SKM-1 treated with dmso at 0.1 percent for 144 hours (cell line): Measurements from ENCODE around the gene ZNF224.

ENCODE experiments used
- DNase-seq: peaks from one replicate; lab custom pipeline; 2025; ENCODE audit not compliant: unreplicated experiment; lab: John Stamatoyannopoulos, UW

Gene ZNF224

DNA sequence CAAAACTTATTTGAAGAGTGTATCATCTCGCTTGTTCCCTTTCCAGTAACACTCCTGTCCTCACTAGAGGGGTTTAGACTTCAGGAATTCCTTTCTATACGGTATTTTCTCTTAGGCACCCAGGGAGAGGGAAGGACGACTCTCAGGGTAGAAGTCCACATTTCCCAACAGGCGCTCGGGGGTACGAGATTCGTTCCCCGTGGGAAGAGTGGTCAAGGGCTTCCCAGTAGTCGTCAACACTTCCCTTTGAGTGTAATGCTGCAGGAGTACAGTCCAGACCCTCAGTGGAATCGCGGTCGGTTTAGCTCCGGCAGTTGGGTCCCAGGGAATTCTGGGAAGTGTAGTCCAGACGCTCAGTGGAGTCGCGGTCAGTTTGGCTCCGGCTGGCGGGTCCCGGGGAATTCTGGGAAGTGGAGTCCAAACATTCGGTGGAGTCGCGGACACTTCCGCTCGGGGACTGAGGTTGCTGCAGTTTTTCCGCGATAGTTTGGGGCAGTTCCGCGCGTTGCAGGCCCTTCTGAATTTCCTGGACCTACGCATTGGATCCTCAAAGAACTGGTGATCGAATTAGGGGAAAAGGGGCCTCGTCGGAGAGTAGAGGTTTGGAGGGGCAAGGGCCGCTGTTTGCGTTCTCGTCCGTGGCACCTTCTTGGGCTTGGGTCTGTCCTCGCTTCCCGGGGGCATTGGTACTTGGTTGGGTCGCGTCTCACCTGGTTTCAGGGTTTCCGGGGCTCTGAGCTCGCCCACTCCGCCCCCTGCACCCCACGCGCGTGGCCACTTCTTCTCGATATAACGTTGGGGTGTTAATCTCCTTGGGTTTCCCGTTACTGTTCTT, at the start of gene ZNF224:
Gene ZNF224, plus strand, starts transcription at position 431 of the 835 bp plus-strand sequence. CDS start 3,513 bp downstream, outside the sequence.
- peak; percentile 62 for DNase-seq

DNA sequence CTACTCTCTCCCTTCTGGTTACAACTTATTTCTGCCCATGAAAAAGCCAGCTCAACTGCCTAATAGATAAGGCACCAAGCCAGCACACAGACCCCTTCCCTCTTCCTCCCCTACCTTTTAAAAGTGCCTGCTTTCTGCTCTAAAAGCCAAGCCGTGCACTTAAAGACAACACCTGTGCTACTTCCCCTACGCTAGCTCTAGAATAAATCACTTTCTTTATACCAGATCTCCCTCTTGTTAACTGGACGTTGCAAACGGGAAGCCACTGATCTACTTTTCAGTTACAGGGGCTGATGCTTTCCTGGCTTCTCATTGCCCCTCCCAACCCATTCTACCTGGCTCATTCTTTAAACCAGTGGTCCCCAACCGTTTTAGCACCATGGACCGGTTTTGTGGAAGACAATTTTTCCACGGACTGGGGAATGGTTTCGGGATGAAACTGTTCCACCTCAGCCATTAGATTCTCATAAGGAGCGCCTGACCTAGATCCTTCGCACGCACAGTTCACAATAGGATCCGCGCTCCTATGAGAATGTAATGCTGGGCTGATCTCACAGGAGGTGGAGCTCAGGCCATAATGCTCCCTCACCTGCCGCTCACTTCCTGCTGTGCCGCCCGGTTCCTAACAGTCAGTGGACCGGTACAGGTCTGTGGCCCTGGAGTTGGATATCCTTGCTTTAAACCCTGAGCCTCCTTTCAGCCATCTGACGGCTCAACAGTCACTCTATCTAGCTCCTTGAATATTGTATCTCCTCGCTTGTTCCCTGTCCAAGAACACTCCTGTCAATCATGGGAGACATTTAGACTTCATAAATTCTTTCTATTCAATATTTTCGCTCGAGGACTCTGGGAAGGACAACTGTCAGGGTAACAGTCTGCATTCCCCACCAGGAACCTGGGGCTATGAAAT, 43.2 kb upstream of the ZNF224 start:
- no peak for DNase-seq

DNA sequence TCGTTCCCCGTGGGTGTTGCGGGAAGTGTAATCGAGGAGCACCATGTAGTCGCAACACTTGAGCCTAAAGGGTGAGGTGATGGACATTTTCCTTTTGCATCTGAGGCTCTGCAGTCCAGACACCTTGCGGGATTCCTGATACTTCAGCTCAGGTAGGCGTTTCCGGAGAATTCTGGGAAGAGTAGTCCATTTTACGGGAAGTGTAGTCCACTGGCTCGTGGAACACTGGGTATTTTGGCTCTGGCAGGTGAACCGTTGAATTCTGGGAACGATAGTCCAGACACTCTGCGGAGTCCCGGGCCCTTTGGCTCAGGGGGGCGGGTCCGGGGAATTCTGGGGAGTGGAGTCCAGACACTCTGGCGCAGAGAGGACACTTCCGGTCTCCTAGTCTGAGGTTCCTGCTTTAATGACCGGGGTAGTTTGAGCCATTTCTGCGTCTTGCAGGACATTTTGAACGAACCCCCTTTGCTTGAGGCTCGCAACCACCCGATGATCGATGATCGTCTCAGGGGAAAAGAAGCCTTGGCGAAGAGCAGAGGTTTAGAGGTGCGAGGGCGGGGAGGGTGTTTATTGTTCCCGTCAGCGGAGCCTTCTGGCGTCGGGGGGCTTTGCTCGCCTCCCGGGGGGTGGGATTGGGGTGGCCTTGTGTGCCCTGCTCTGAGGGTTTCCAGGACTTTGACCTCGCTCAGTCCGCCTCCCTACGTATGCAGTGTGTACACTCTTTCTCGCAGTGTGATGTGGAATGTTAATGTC, 42.3 kb upstream of the ZNF224 start, which contains the start of gene ZNF223:
Gene ZNF223, plus strand, starts transcription at position 387 of the 753 bp plus-strand sequence. CDS start 3,141 bp downstream, outside the sequence.
- peak; percentile 27 for DNase-seq

DNA sequence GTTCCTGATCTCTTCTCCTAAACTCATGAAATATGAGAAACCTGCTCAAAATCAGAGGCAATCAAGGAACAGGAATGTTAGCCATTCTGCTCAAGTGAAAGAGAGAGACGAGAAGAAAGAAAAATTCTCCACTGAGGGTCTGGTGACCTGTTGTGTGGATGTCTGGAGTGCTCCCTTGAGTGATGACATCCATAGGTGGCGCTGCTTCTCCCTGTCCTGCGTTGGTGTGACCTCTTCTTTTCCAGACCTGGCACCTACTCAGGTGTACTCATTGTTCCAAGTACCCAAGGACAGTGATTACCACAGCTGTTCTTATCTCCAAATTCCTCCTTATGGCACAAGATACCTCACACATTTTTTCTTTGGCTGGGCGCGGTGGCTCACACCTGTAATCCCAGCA, 38.3 kb upstream of the ZNF224 start:
- DNase-seq: no peak

DNA sequence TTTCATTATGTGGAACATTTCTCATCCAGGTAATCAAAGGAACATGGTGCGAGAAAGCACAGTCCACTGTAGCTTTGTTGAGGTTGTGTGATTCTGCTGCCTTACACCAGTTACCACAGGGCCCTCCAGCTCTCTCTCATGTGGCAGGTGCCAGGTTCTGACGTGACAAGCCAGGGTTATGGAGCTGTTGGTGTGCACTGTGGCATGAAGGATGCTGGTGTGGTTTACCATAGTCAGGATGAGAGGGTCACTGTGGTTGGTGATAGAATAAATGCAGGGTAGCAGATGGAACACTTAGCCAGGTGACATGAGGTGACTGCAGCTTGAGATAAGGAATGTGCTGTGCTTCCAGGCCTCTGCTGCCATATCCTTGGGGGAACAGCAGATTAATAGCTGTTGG, 34.9 kb upstream of the ZNF224 start:
- DNase-seq: no peak

DNA sequence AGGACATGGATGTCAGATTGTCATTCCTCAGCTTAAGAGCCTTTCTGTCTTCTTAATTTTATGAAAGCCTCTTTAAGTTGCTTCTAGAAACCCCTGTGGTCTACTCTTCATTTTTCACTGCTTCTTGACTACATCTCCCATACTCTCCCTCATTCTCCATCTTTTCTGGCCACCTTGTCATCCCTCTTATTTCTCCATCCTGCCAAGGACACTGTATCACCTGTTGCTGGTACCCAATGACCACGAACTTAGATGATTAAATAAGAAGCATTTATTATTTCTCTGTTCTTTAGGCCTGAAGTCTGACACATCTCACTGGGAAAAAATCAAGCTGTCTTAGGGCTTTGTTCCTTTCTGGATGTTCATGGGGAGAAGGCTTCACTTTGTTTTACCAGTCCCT, 33.1 kb upstream of the ZNF224 start:
- no peak for DNase-seq

DNA sequence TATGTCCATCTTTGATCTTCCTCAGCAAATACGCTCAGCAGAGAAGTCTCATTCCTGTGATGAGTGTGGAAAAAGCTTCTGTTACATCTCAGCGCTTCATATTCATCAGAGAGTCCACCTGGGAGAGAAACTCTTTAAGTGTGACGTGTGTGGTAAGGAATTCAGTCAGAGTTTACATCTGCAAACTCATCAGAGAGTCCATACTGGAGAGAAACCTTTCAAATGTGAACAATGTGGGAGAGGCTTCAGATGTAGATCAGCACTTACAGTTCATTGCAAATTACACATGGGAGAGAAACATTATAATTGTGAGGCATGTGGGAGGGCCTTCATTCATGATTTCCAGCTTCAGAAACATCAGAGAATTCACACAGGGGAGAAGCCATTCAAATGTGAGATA, 27.9 kb upstream of the ZNF224 start:
- no peak for DNase-seq

DNA sequence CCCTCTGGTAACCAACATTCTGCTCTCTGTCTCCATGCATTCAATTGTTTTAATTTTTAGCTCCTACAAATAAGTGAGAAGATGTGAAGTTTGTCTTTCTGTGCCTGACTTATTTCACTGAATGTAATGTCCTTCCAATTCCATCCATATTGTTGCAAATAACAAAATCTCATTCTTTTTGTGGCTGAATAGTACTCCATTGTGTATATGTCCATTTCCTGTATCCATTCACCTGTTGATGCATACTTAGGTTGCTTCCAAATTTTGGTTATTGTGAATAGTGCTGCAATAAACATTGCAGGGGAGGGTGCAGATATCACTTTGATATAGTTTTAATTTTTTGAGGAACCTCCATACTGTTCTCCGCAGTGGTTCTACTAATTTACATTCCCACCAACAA, 24.7 kb upstream of the ZNF224 start:
- DNase-seq: no peak

DNA sequence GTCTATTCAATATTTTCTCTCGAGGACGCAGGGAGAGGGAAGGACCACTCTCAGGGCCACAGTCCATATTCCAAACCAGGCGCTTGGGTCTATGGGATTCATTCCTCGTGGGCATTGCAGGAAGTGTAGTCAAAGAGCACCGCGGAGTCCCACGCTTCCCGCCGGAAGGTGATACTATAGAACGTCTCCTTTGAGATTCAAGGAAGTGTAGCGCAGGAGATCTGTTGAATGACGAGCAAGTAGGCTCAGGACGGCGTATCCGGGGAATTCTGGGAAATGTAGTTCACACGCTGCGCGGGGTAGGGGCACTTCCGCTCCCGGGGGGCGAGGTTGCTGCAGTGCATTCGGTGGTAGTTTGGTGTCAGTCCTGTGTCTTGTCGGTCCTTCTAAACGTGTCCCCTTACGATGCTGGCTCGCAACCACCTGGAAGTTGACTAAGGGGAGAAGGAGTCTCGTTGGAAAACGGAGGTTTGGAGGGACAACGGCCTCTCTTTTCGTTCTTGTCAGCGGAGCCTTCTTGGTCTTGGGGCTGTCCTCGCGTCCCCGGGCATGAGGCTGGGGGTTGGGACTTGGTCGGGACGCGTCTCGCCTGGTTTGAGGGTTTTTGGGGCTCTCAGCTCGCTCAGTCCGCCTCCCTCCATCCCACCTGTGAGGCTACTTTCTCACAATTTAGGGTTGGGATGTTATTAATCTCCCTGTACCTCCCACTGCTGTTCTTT, 22.2 kb upstream of the ZNF224 start, which contains the start of gene ZNF284:
Gene ZNF284, plus strand, starts transcription at position 336 of the 719 bp plus-strand sequence. CDS start 4,231 bp downstream, outside the sequence.
- DNase-seq: peak; percentile 32

DNA sequence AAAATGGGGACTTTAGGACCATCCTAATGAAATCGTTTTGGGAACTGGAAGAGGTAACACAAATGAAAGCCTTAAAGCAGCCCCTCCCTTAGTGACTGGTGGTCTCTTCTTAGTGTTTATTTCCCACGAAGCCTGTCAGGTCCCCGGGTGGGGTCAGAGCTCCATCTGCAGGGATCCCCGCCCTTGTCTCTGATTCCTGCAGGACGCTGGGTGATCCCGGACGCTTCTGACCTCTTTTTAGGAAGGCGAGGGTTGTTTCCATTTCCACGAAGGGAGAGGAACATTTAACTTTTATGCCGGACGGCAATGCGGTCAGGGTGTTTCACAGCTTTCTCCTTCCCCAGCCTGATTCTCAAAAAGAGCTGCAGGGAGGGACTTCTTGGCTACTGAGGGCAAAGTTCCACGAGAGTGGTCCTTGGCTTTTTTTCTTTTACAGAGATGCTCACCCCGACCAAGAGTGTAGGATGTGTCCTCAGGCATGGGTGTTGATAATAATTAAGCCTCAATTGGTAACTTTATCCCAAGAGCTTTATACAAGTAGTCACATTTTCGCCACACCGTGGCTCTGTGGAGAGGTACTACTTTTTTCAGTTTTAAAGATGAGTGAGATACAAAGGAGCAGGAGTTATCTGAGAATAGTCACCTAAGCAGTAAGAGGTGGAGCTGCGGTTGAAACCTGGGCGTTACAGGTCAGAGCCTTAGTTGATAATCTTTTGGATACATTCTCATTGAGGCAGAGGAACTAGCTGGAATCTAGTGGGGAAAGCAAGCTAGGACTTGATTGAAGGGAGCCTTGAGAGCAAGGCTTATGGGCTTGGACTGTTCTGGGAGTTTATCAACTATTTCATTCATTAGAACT, 21.4 kb upstream of the ZNF224 start:
- DNase-seq: no peak

DNA sequence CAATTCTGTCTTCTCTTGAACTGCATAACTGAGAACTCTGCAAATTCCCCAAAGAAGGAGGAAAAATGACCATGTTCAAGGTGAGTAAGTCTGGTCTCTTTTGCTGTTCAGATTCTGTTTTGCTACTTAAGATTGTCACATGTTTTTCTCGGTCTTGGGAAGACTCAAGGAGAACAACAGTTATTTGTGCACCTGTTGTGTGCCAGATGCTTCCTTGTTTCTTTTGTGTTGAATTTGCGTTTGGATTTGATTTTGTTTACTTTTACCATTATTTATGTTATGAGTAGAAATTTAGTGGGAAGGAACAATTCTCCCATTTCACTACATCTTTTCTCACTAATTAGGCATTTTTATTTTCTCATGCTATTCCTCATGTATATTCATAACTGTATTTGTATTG, 17.8 kb upstream of the ZNF224 start:
- no peak for DNase-seq

DNA sequence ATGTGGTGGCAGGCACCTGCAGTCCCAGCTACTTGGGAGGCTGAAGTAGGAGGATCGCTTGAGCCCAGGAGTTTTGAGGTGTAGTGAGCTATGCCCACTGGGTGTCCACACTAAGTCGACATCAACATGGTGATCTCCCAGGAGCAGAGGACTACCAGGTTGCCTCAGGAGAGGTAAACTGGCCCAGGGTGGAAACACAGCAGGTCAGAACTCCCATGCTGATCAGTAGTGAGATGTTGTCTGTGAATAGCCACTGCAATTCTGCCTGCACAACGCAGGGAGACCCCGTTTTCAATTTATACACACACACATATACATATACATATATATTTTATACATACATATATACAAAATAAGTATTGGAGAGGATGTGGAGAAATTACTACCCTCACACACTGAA, 2.1 kb upstream of the ZNF224 start:
- no peak for DNase-seq

DNA sequence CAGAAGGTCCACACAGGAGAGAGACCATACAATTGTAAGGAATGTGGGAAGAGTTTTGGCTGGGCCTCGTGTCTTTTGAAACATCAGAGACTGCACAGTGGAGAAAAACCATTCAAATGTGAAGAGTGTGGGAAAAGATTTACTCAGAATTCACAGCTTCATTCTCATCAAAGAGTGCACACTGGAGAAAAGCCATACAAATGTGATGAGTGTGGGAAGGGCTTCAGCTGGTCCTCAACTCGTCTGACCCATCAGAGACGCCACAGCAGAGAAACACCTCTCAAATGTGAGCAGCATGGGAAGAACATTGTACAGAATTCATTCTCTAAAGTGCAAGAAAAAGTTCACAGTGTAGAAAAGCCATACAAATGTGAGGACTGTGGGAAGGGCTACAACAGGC, 13.6 kb downstream of the ZNF224 start:
- DNase-seq: no peak

DNA sequence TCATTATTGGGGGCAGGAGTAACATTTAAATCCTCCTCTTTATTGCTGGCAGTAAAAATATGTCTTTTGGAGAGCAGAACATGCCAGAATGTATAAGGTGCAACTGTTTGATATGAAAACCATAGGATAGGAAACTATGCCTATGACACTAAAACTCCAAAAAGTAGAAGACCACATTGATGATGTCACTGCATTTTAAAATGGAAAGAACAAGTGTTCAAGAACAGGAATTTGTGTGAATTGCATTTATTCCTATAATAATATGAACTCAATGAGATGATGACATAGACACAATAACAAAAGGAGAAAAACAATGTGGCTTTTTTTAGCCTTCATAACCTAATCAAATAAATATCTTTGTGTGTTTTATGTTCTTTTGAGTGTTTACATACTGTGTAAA, 15.3 kb downstream of the ZNF224 start:
- DNase-seq: no peak

DNA sequence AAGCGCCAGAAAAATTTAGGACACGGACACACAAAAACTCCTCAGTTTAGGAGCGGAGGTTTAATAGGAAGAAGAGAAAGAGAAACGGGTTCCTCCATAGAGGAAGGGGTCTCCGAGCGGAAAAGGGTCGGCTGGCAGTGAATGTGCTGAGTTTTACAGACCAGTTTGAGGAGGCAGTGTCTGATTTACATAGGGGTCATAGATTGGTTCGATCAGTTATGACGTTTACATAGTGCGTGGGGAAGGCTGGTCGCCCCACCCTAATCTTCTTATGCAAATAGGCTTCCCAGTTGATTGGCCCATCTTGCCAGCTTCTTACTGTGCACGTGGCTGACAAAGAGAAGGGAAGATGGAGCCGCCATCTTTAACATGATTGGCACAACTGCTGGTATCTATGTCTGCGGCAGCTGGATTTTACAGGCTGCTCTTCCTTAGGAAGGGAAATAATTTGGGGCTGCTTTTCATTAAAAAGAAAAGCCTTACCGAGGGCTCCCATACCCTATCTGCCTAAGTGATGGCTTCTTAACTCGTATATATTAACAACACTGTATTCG, 17.8 kb downstream of the ZNF224 start:
- no peak for DNase-seq

DNA sequence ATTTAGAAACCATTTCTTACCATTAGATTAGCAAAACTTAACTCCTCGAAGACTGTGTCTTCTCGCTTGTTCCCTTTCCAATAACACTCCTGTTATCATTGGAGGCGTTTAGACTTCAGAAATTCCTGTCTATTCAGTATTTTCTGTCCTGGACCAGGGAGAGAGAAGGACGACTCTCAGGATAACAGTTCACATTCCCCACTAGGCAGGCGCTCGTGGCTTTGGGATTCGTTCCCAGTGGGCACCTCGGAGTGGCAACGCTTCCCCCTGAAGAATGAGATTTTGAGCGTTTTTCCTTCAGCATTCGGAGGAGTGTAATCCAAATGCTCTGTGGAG, 18.6 kb downstream of the ZNF224 start:
- DNase-seq: no peak

DNA sequence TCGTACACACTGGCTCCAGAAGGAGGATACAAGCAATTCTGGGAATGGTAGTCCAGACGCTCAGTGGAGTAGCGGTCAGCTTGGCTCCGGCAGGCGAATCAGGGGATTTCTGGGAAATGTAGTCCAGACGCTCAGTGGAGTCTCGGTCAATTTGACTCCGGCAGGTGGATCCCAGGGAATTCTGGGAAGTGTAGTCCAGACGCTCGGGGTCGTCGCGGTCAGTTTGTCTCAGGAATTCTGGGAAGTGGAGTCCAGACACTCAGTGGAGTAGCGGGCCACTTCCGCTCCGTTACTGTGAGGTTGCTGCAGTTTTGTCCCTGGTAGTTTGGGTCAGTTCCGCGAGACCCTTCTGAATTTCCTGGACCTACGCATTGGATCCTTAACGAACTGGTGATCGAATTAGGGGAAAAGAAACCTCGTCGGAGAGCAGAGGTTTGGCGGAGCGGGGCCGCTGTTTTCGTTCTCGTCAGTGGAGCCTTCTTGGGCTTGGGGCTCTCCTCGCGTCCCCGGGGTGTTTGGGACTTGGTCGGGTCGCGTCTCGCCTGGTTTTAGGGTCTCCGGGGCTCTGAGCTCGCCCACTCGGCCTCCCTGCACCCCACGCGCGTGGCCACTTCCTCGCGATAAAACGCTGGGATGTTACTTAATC, 19.1 kb downstream of the ZNF224 start, which contains the start of gene ZNF225:
Gene ZNF225, plus strand, starts transcription at position 262 of the 646 bp plus-strand sequence. CDS start 2,429 bp downstream, outside the sequence.
- DNase-seq: peak; percentile 68

DNA sequence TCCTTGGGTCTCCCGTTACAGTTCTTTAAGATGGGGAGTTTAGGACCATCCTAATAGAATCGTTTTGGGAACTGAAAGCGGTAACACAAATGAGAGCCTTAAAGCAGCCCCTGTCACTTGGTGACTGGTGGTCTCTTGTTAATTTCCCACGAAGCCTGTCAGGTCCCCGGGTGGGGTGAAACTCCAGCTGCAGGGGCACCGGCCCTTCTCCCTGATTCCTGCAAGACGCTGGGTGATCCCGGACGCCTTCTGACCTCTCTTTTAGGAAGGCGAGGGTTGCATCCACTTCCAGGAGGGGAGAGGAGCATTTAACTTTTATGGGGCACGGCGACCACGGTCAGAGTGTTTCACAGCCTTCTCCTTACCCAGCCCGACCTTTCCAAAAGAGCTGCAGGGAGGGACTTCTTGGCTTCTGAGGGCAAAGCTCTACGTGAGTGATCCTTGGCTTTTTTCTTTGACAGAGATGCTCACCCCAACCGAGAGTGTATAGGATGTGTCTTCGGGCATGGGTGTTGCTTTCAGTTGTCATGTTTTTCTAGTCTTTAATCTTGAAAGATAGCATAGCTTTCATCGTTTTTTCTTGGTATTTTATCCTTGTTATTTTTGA, 19.7 kb downstream of the ZNF224 start:
- no peak for DNase-seq
